Fibroblast of skin of left quadriceps (primary cell): Measurements from ENCODE around the gene CHST9.
"Not testable (repeated sequence)": the region's sequence is repeated elsewhere in the genome, so short reads cannot be mapped to it uniquely, and the experiment has no call there.

Experiments
- DNase-seq, 2 experiments: peaks; one replicate each; pipeline ENCODE4 v3.0.0-alpha.2; 2013; ENCODE audit warnings: low read depth in 2 of 2

Gene CHST9, protein sequence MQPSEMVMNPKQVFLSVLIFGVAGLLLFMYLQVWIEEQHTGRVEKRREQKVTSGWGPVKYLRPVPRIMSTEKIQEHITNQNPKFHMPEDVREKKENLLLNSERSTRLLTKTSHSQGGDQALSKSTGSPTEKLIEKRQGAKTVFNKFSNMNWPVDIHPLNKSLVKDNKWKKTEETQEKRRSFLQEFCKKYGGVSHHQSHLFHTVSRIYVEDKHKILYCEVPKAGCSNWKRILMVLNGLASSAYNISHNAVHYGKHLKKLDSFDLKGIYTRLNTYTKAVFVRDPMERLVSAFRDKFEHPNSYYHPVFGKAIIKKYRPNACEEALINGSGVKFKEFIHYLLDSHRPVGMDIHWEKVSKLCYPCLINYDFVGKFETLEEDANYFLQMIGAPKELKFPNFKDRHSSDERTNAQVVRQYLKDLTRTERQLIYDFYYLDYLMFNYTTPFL

DNA sequence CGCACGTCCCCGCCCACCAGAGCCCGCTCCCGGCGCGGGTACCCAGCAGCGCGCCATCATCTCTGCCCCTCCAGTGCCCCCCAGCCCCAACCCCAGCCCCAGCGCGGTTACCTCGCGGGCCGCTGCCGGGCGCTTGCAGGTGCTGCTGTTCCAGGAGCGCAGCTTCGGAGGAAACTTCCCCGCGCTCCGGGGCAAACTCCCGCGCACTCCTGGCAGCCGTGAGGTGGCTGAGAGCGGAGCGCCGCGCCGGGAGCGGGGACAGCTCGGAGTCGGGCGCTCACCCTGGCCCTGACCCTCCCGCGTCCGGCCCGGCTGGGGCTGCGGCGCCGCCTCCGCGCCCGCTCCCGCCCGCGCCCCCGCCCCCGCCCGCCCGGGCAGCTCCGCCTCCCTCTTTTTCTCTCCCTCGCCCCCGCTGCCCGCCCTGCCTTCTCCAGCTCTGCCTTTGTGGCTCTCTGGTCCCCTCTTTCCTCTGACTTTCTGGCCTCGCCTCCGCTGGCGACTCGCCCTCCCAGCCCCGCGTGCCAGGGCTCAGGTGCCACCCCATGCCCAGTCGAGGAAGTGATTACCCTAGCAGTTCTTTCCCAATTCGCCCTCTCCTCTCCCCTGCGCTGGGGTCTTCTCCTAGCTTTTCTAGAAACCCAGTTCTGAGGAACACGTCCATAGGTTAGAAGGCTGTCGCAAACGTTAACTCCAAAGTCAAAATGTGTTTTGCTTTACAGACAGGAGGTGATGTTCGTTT, at the start of gene CHST9:
Gene CHST9, minus strand, starts transcription at position 284 of the 739 bp plus-strand sequence. CDS start 42,499 bp downstream, outside the sequence.
- no peak for DNase-seq

DNA sequence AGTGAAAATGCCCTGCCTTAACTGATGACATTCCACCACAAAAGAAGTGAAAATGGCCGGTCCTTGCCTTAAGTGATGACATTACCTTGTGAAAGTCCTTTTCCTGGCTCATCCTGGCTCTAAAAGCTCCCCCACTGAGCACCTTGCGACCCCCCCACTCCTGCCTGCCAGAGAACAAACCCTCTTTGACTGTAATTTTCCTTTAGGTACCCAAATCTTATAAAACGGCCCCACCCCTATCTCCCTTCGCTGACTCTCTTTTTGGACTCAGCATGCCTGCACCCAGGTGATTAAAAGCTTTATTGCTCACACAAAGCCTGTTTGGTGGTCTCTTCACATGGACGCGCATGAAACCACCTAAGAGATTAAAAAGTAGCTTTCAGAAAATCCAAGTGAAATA, 47.2 kb upstream of the CHST9 start:
- DNase-seq = not testable (repeated sequence)

DNA sequence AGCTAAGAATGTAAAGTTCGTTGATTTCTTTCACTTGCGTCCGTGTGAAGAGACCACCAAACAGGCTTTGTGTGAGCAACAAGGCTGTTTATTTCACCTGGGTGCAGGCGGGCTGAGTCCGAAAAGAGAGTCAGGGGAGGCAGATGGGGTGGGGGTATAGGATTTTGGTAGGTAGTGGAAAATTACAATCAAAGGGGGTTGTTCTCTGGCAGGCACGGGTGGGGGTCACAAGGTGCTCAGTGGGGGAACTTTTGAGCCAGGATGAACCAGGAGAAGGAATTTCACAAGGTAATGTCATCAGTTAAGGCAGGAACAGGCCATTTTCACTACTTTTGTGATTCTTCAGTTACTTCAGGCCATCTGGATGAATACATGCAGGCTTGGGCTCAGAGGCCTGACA, 46.6 kb upstream of the CHST9 start:
- DNase-seq = not testable (repeated sequence)

DNA sequence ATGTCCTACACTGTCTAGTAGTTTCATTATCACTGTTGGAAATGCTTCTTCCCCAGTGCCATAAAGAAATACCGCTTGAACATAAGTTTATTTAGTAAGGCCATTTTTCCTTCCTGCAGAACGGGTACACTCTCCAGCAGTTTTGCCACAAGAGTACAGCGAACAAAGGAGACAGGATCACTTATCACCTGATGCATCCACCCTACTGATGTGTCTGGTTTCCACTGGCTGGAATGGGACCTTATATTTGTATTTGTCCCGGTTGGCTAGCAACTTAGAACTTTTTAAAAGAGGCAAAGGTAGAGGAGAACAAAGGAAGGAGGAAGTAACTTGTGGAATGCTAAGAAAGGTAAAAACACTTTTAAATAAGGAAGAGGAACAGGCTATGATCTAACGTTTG, 46.1 kb upstream of the CHST9 start:
- DNase-seq = not testable (repeated sequence)

DNA sequence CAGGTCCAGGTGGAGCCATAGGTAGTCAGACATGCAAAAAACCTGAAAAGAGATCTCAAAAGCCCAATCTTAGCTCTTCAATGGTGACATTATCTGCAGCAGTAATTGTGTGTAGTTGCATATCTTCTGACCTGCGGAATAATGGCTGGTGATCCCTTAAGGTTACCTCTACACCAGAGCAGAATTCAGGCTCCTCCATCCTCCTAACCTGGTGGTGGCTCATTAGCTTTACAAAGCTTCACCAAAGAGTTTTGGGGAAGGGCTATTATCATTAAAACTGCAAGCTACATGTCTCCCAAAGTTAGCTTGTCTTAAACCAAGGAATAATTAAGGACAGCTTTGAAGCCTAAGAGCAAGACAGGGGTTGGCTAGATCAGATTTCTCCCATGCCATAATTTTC, 42.6 kb upstream of the CHST9 start:
- DNase-seq = no peak

DNA sequence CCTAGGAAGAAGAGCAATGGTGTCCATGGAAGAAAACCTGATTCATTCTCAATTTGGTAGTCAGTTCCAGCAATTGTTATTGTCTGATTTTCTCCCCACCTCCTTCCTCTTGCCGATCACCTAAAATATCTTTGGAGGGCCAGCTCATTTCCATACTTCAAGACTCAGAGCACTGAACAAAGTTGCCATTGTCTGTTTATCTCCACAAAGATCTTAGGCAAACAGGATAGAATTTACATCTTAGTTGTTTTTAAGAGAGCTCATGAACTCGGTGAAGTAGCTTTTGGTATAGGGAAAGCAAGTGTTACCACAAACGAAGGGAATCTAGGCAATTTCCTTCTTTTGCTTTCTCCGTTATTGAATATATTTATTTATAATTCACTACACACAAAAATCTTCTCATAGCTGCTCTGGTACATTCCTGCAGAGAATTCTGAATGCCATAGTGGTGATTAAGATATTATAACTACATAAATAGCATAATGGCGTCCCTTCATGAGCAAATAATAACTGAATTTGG, 41.5 kb upstream of the CHST9 start:
- DNase-seq = no peak

DNA sequence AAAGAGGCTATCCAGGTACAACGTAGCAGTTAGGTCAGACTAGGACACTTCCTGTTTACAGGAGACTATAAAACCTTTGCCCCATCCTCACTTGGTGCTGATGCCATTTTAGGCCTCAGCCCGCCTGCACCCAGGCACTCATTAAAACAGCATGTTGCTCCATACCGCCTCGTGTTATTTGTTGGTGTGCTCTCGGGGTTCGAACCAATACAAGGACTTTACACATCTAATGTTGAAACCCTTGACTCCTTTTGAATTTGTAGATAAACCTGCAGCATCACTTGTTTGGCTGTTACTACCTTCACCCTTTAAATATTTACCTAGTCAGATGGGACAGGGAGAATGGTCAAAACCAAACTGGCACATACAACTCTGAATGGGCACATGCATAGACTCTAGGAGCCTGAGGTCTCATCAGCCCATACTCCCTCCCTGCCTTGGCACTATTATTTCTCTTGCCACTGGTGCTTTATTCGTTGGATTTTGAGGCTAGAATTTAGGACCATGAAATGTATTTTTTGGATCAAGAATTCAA, 40.9 kb upstream of the CHST9 start:
- DNase-seq = no peak

DNA sequence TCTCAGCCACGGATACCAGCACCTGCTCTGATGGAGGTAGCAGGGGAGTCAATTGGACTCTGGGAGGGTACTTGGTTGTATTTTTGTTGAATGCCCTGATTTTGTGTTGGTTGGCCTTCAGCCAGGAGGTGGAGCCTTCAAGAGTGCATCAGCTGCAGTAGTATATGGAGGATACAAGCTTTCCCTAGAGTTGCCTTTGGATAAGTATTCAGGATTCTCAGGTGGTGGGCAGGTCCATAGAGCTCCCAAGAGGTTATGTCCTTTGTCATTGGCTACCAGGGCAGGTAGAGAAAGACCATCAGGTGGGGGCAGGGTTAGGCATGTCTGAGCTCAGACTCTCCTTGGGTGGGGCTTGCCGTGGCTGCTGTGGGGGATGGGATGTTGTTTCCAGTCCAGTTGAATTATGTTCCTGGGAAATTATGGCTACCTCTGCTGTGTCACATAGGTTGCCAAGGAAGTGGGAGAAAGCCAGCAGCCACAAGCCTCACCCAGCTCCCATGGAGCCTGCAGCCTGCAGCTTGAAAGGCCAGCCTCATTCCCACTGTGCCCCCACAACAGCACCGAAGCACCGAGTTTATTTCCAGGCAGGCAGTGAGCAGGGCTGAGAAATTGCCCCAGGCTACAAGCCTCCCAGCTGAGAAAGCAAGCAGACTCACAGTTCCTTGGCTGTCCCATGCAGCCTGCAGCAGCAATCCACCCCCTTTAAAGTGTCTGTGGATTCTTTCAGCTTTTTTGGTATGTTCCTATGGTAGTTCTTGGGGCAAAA, 38.6 kb upstream of the CHST9 start:
- no peak for DNase-seq

DNA sequence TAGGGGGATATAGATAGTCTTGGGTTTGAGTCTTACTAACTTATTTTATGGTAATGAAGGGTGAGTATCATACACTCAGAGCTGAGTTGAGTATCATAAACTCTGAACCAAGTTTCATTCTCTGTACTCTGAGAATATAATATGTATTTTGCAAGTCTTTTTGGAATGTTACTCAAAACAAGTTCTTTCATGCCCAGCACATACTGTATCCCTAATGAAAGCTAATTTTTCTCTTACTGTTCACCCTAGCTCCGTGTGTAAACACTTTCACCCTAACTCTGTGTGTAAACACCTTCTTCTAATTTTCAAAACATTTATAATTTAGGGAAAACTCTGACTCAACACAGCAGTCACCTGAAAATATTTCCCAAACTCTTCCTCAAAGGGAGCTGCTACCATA, 29.7 kb upstream of the CHST9 start:
- DNase-seq = no peak

DNA sequence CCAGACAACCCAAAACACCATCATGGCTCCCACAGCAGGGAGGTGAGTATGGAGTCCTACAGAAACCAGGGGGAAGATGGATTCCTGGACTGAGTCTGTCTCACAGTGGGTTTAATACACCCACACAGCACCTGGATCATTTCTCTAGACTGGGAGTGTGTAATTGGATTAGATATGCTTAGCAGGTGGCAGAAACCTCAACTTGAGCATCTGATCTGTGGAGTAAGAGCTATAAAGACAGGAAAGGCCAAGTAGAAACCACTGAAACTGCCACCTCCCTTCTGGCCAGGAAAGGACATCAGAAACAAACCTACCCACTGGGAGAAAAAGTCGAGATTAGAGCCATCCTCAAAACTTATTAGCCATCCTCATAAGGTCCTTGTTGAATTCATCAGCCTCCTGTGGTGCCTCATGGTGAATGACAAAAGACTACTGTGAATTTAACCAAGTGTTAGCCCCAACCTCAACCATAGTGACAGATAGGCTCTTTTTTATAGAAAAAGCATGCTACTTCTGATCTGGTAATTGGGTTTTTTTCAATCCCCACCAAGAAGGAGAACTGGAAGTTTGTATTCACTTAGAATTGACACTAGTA, 28.1 kb upstream of the CHST9 start:
- no peak for DNase-seq

DNA sequence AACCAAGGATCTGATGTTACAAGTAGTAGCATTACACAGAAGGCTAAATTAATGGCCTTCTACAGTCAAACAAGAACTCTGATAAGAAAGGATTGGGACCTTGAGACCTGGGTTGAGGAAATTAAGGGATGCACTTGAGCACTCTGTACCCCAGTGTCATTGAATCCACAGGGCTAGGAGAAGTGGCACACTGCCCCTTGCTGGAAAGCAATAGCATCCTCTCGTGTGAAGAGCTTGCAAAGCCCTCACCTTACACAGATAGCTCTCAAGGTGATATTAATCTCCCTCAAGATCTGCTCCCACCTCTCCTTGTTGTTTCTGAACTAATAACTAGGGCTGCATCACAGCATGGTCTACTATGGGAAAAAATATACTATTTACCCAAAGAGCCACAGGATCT, 26.5 kb upstream of the CHST9 start:
- no peak for DNase-seq

DNA sequence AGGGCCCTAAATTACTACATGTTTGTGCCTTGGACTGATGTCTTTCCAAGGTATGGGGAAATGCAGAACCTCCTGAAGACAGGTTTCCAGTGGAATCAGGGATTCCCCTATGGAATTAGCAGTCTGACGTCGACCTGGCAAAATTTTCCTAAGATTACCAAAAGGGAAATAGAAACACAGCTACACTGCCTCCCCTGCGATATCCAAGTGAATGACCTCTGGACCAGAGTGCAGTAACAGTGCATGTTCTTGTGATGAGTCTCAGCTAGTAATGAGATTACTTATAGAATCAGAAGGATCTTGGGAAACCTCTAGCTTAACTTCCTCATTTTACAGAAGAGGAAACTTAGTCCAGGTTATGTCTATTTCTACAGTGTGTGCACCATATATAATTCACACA, 21.3 kb upstream of the CHST9 start:
- no peak for DNase-seq

DNA sequence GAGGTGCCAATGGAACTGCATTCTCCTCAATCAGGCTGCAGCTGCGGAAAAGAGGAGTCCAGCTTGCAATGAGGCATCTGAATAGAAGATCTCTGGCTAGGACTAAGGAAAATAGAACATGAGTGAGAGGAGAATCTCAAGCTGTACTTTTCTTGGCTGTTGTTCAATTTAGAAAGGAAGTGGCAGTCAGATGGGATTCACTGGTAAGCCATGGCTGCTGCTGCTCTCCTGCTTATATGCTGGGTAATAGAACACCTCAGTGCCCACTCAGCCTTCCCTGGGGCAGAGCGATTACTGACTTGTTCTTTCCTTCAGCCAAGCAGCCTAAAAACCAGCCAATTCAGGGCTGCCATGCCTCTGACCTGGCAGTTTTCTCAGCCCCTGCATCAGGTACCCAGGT, 17.6 kb upstream of the CHST9 start:
- no peak for DNase-seq

DNA sequence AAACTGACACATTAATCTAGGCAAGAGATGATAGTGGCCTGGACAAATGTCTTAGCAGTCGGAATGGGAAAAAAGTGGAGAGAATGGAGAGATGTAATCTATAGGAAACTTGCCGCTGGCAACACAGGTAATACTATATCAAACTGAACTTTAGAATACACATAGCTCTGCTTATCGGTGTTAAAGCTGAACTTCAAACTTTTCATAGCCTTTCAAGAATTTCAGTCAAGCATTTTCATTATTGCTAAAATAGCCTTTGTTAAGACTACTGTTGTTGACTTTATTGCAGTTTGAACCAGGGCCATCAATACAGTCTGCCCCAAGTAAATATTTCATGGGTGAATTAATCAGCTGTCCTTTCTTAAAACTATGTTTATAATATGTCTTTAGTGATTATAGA, 12.9 kb upstream of the CHST9 start:
- DNase-seq = no peak

DNA sequence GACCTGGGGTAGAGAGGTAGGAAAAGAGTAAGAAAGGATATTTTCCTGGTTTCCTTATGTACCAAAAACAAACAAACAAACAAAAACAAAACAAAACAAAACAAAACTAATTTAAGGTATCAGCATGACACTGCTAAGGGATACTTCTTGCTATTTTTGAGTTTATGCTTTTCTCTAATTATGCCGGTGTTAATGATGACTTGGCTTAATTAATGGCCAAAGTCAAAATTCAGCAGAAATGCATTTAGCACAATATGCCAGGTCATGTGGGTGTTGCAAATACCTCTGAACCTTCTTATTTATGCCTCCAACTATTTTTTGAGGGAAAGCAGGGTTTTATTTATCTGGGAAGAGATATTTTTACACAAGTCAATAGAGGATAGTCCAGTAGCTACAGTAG, 3.2 kb upstream of the CHST9 start:
- no peak for DNase-seq

DNA sequence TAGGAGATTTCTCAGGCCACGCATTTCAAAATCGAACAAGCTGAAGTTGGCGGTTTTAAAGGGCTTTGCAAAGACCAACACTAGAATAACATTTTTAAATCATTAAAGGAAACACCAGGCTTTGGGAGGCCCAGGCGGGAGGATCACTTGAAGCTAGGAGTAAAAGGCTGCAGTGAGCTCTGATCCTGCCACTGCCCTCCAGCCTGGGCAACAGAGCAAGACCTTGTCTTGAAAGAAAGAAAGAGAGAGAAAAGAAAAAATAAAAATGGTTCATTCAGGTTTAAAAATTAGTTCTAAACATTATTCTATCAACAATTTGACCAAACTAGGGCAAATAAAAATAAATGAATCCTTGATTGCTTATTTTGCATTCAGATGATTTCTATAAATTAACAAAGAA, 789 bp upstream of the CHST9 start:
- DNase-seq = no peak

DNA sequence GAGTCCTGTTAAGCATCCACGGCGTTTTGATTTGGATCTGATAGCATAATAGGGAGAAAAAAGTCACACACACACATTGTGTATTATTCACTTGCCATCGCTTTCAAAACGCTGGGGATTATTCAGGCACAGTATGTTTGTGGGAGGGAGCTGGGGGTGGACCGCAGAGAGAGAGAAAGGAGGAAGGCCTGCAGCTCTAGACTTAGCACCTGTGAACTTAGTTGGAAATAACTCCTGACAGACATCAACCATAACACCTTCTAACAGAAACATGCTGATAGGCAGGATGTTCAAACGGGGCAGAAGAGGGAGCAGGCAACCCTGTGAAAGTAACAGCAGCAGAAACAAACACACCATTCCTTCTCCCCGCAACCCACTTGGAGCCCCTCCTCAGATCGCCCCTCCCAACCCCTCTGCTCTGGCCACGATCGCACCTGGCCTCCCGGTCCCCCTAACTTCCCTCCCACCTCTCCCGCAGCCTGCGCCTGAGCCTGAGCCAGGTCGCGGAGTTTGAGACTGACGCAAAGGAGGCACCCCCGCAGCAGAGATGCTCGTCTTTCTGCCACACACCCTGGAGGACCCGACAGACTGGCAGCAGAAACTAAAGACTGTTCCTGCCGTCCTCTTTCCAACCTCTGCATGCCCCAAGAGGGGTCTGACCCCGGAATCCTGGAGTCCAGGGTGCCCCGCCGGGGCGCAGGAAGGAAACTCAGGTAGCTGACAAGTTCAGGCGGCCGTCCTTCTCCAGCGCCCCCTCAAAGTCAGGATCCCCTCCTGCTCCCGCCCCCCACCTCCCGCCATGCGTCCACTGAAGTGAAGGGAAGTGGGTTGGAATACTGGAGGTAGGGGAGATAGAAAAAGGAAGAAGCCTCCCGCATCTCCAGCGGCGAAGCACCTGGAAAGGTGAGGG, 738 bp downstream of the CHST9 start:
- DNase-seq = no peak

DNA sequence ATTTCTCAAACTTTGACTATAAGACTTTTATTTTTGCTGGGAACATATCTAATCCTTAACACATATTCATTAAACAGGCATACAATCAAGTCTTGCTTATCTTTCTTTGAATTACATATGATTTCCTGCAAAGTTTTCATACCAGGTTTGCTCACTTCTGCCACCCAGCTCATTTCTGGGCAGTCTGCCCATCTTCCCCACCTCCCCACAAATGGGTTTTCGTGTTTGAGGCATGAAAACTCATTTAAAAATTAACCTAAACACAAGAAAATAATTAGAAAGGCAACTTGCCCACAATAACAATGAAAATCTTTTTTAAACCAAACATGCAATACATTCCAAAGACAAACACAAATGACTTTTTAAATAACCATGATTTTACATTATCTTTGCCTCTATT, 3.4 kb downstream of the CHST9 start:
- no peak for DNase-seq

DNA sequence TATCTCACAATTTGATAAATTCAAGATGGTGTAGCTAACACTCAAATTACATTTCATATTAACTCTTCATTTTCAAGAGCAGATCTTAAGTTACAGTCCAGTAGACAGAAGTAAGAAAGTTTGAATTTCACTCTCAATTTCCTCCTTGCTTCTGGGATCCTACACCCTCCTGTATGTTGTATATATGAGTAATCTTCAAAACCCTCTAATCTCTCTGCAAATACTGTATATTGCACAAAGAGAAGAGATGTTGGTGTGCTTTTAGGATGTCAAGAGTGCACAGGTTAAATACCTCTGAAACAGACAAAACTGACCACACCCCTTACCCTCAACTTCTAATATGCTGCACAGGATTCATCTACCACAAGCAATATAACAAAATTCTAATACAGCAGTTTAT, 6.7 kb downstream of the CHST9 start:
- DNase-seq = no peak

DNA sequence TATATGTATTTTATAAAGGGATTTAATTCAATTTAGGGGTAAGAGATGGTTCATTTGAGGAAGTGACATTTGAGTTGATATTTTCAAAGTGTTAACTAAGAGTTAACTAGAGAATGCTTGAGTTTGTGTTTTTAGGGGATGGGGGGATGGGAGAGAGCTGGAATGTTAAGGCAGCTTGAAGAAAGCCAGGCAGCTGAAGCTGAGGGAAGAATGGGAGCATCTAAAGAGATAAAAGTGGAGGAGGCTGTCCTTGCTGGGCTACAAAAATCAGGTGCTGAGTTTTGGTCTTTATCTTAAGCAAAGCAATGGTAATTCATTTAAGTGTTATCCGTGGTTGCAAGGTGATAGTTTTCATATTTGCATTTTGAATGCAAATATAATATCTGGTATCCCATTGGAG, 9.2 kb downstream of the CHST9 start:
- no peak for DNase-seq

DNA sequence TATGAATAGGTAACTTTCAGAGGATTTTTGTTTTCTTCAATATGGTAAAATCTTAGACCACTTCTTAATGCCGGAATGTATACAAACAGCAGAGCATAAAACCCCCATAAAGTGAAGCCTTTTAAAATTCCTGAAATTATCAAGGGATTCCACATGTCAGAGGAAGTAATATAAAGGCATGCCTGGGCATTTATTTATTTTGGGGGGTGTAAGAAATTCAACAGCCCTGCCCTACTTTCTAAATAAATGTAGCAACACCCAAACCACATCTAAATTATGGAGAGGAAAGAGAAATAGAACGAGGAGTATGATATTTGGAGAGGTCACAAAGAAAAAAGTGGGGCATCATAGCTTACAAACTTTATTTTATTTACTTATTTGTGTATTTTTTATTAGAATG, 9.9 kb downstream of the CHST9 start:
- DNase-seq = no peak
